Prostate gland (tissue), 2 donors: ENCODE data around the gene RABGAP1L.

Experiments
- POLR2A ChIP-seq: fragments of 450-650 bp; IDR thresholded peaks from one replicate; pipeline ENCODE4 v1.6.1; 2016; ENCODE audit warnings: antibody characterized with exemption, mild to moderate bottlenecking
- POLR2AphosphoS5 ChIP-seq: sonication (generic); formaldehyde crosslinking; IDR thresholded peaks from one replicate; pipeline ENCODE4 v1.6.1; 2017; ENCODE audit warnings: antibody characterized with exemption
- TF ChIP-seq, protein P1 (sequence below), 4 experiments: fragments of 200-600 bp in 2 of 4; fragments of 450-650 bp in 2 of 4; sonication (generic) in 2 of 4; IDR thresholded peaks; 1 replicate in 3 of 4; 2 replicates in 1 of 4; pipeline ENCODE4 v1.5.1; 2016 to 2019; ENCODE audit warnings: antibody characterized with exemption in 4 of 4, mild to moderate bottlenecking in 2 of 4, moderate library complexity in 2 of 4

DNA sequence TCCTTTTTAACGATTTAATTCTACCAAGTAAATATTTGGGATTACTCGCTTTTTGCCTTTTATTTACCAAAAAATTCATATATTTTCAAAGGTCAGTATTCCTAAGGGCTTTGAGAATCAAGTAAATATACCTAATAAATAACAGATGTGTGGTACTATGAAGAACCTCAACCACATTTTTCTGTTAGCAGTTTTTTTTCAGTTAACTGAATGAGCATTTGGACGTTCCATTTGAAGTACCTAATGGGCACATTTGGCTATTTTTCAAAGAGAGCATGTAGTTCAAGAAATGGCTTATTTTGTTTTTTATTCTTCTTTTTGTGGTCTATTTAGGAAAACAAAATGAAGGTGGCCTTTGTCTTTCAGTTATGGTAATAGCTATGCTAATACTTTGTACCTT is 541.5 kb downstream of the RABGAP1L start:
- TF ChIP-seq, protein P1, sequence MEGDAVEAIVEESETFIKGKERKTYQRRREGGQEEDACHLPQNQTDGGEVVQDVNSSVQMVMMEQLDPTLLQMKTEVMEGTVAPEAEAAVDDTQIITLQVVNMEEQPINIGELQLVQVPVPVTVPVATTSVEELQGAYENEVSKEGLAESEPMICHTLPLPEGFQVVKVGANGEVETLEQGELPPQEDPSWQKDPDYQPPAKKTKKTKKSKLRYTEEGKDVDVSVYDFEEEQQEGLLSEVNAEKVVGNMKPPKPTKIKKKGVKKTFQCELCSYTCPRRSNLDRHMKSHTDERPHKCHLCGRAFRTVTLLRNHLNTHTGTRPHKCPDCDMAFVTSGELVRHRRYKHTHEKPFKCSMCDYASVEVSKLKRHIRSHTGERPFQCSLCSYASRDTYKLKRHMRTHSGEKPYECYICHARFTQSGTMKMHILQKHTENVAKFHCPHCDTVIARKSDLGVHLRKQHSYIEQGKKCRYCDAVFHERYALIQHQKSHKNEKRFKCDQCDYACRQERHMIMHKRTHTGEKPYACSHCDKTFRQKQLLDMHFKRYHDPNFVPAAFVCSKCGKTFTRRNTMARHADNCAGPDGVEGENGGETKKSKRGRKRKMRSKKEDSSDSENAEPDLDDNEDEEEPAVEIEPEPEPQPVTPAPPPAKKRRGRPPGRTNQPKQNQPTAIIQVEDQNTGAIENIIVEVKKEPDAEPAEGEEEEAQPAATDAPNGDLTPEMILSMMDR (IDR thresholded peaks at IDR 0.05), result no peak
- no peak for TF ChIP-seq POLR2A
- TF ChIP-seq POLR2AphosphoS5, result no peak
